Measurements from ENCODE around the gene AVPI1. TPM values are rescaled to one million over a fixed set of nuclear protein-coding genes. Genes with fewer than 3 reads are reported as not detected.
"Not testable (repeated sequence)": the region's sequence is repeated elsewhere in the genome, so short reads cannot be mapped to it uniquely, and the experiment has no call there.

The AVPI1 gene
- total RNA-seq, 2 donors from 2014 or later = 2.2 to 2.8 TPM

DNA sequence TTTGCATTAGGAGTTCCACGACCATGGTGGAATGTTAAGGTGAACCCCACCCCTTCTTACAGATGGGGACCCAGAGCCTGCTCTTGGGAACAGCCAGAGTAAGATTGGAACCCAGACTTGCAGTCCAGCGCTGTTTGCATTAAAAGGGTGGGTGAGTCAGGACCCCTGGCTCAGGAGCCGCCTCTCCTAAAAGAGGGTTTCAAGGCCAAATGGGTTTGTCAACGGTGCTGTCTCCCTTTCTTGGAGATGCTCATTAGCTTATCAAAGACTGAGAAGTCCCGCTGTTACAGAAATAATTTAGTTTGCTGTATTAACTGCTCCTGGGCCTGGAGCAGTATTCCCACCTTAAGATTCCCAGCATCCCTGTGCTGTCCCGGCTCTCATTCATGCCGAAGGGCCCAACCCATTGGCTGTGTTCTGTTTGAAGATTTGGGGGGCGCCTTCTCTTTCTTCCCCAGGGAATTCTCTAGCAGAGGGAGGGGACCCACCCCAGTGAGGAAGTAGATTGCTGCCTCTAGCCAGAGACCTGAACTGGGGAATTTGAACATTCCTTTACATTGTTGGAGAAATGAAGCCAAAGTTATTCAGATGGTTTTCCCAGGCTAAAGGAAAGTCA lies 28.3 kb upstream of the AVPI1 start:
- H3K27ac Mint-ChIP-seq = no peak overlapping the region
- H3K36me3 Mint-ChIP-seq = peaks cover 5 to 10% of the 10 kb centered on the region in 2 donors
- H3K9me3 Mint-ChIP-seq = no peaks in the 10 kb centered on the region
- ATAC-seq = no peak
- DNase-seq (ENCODE audit: low spot score in 2 of 2) = no peak

DNA sequence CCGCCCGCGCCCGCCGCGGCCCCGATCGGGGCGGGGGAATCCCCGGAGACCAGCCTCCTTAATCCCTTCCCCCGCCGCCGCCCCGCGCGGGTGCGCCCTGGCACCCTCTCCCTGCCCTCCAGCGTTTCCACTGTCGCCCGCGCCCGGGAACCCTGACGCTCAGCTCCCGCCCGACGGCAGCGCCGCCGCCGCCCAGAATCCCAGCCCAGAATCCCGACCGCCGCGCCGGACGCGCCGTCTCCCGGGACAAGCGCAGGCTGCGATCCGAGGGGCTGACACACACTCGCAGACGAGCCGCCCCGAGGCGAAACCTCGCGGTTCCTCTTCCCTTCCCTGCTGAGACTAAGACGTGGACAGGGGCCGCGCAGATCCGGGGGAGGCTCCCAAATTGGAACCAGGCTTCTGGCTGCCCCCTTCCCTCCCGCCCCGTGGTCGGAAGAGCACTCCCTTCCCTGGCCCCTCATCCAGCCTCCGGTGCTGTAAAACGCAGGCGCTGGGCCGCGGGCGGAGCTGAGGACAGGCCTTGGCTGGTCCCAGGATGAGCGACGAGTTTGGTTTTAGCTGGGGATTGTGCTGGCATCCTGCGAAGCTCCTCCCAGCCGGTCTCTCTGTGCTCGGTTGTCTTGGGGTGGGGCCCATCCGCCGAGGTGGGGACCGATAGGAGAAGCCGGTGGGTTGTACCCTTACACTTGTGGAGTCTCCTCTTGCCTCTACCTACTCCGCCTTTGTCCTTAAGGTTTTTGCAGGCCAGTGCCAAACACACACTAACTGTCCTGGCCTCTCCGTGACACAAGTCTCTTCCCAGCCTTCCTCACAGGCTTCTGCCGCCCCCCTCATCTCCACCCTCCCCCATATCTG lies 27.6 kb upstream of the AVPI1 start:
- peak in 1 of 2 donors; percentile 12 for DNase-seq (ENCODE audit: low spot score in 2 of 2)
- peak; percentile 41 to 47 for ATAC-seq
- H3K9me3 Mint-ChIP-seq = no peaks in the 10 kb centered on the region
- H3K36me3 Mint-ChIP-seq = peaks cover 5 to 10% of the 10 kb centered on the region in 2 donors
- peak overlapping the region in 1 of 2 donors; percentile 55 for H3K27ac Mint-ChIP-seq

DNA sequence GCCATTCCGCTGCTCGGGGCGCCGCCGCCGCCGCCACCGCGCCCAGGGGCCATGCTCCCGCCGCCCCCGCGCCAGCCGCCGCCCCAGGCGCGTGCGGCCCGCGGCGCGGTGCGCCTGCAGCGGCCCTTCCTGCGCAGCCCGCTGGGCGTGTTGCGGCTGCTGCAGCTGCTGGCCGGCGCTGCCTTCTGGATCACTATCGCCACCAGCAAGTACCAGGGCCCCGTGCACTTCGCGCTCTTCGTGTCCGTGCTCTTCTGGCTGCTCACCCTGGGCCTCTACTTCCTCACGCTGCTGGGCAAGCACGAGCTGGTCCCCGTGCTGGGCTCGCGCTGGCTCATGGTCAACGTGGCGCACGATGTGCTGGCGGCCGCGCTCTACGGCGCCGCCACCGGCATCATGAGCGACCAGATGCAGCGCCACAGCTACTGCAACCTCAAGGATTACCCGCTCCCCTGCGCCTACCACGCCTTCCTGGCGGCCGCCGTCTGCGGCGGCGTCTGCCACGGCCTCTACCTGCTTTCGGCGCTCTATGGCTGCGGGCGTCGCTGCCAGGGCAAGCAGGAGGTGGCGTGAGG lies 26.9 kb upstream of the AVPI1 start:
- Mint-ChIP-seq H3K36me3 (peaks cover 5 to 10% of the 10 kb centered on the region in 2 donors), H3K27ac (peak overlapping the region; percentile 55 to 72), H3K9me3 (no peaks in the 10 kb centered on the region)
- DNase-seq (ENCODE audit: low spot score in 2 of 2) = peak; percentile 43 to 72
- ATAC-seq = peak; percentile 82 to 83

DNA sequence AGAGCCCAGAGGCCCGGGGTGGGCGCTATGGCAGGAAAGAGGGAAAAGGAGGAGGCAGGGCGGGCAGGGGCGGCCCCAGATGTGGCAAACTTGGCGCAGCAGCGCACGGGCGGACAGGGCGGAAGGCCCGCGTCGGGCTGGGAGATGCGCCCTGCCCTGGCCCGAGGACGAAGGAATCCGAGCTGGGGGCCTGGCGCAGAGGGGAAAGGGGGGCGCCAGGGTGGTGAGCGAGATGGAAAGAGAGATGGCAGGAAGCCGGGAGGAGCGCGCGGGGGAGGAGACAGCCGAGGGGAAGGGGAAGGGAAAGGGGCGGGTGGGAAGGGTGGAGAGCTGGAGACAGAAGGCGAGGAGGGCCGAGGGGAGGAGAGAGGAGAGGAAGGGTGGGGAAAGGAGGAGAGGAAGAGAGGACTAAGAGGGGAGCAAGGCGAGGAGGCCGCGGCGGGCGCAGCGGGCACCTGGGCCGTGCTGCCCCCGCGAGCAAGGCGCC lies 26.3 kb upstream of the AVPI1 start, which contains the start of gene MARVELD1:
MARVELD1 (plus strand) TSS at position 392 of the 487 bp plus-strand sequence. CDS start 147 bp downstream, outside the sequence.
- ATAC-seq (peak in 1 of 2 donors; percentile 4), DNase-seq (ENCODE audit: low spot score in 2 of 2) (peak in 1 of 2 donors; percentile 29)
- Mint-ChIP-seq H3K27ac (peak within 1 kb of the TSS; percentile 57 to 72), H3K36me3 (peaks cover 5 to 10% of the 10 kb centered on the region in 2 donors), H3K9me3 (no peaks in the 10 kb centered on the region)

DNA sequence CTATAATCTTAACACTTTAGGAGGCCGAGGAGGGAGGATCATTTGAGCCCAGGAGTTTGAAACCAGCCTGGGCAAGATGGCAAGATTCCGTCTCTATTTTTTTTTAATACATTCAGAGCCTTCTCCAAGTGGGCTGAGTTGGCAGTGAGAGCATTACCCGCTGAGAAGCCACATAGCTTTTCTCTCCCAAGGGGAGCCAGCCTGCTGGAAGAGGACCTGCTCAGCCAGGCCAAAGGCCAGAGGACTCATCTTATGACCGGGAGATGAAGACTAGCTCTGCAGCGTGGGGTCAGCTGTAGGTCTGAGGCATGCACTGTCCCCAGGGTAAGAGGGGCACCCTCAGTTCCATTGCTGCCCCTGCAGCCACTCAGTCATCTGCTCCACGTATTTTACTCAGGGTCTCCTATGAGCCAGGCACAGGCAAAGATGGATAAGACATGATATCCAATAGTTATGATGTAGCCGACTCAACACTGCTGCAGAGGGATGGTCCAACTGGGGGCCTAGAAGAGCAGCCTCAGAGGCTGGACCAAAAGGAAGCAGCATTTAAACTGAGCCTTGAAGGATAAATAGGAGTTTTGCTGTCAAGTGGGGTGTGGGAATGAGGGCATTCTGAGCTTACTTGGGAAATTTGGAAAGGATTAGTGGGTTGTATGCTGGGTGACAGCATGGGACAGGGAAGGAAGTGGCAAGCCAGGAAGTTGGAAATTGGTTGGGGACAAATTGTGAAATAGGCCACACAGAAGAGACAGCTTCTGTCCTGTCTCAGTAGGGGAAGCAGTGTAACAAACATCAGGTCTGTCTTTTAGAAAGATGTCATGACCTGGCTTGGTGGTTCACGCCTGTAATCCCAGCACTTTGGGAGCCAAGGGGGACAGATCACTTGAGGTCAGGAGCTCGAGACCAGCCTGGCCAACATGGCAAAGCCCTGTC lies 24.9 kb upstream of the AVPI1 start:
- no peak overlapping the region for H3K27ac Mint-ChIP-seq
- H3K36me3 Mint-ChIP-seq = peaks cover 5 to 10% of the 10 kb centered on the region in 2 donors
- ATAC-seq (no peak), DNase-seq (ENCODE audit: low spot score in 2 of 2) (no peak)
- H3K9me3 Mint-ChIP-seq = no peaks in the 10 kb centered on the region

DNA sequence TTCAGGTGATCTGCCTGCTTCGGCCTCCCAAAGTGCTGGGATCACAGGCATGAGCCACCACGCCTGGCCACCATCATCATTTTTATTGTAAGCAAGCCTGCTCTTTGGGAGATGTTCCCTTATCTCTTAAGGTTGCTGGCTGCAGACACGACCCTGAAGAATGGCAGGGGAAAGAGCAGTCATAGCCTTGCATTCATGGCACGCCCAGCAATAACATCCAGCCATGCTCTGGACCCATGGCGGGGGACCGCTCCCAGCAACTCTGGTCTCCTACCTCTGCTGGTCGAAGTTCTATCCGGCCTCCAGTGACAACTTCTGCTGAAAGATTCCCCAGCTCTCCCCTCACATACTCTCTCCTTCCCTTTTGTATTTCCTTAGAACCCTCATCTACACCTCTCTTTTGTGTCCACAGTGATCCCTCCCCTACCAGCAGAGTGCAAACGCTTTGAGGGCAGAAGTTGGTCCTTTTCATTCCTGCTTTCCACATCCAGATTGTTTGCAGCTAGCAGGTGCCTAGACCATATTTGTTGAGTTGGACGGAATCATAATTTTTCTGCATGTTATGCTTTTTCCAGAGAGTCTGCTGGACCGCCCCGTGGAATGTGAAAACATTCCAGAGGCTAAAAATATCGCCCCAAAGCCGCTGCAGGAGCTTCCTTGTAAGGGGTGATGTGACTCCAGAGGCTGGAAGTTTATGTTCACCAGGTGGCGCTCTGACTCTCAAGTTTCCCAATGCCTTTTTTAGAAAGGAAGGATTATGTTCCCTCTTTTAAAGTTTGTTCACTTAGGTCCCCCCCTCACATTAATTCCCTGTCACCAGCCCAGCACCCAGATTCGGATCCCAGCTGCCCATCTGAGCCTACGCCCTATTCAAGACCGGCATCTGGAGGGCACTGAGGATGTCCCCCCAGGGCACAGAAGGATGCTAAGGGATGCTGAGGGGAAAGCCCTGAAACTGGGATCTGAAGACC lies 22.2 kb upstream of the AVPI1 start:
- no peak overlapping the region for H3K27ac Mint-ChIP-seq
- peaks cover 5 to 10% of the 10 kb centered on the region in 2 donors for H3K36me3 Mint-ChIP-seq
- ATAC-seq (no peak), DNase-seq (ENCODE audit: low spot score in 2 of 2) (peak in 1 of 2 donors; percentile 49)
- no peaks in the 10 kb centered on the region for H3K9me3 Mint-ChIP-seq

DNA sequence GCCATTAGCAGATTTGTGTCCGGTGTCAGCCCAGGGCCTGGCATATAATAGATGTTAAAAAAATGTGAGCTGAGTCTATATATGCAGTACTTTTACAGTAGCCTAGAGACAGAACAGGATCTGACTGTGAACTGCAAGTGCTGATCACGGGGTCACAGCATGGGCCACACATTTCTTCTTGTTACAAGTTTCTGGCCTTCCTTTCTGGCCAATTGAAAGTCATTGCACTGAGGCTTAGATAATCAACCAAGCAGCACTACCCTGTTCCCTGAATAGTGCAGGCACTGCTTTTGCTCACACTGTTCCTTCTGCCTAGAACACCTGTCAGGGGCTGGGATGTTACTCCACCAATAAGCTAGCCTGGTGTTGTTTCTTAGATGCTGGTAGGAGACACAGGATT lies 21.1 kb upstream of the AVPI1 start:
- no peaks in the 10 kb centered on the region for H3K9me3 Mint-ChIP-seq
- ATAC-seq (no peak), DNase-seq (ENCODE audit: low spot score in 2 of 2) (no peak)
- peaks cover 0 to 5% of the 10 kb centered on the region in 2 donors for H3K36me3 Mint-ChIP-seq
- no peak overlapping the region for H3K27ac Mint-ChIP-seq

DNA sequence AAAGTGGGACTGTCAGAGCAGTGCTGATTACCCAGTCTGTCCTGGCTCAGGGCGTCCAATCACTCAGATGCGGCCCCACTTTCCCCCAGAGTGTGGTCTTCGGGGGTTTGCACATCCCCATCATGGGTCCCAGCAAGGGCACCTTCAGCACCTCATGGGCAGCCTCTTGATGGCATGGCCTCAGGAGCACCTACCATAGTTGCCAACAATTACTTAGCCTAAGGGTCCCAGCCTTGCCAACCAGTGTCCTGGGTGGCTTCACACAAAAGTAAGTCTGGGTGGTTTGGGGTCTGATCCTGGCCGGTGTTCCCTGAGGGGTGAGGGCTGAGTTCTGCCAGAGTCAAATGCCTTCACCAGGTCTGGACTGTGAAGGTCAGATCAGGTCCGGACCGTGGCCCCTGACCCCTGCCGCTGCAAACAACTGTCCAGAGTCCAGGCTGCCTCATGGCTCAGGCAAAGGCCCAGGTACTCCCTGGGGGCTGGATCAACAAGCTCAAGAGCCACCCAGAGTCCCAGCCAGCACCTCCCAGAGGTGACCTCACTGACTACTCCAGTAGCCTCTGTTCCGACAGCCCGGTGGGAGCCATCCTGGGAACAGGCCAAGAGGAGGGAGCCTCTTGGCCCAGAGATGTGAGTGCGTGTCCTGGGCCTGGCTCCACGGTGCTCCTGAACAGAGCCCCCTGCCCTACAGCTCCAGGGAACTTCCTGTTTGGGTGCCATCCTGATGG lies 20.3 kb upstream of the AVPI1 start:
- Mint-ChIP-seq H3K9me3 (no peaks in the 10 kb centered on the region), H3K36me3 (no peaks in the 10 kb centered on the region), H3K27ac (no peak overlapping the region)
- DNase-seq (ENCODE audit: low spot score in 2 of 2) (no peak), ATAC-seq (no peak)

DNA sequence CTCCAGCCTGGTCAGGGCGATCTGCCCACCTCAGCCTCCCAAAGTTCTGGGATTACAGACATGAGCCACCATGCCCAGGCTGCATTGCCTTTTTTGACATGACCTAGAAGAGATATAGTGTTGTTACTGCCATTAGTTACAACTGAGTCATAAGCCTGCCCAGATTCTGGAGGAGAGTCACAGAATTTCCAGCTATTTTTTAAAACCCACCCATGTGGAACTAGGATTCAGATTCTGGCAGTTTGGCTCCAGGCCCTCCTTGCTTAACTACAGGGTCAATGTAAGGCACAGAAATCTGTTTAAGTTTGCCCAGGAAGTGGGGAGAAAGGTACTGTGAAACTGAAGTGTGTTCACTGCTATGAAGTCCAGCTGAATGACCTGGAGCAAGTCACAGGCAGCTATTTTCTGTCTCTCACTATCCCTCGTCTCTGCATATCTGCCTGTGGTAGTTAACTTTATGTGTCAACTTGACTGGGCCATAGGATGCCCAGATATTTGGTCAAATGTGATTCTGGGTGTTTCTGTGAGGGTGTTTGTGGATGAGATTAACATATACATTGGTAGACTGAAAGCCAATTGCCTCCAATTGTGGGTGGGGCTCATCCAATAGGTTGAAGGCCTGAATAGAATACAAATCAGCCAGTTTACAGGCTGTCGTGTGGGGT lies 18.1 kb upstream of the AVPI1 start:
- no peaks in the 10 kb centered on the region for H3K36me3 Mint-ChIP-seq
- ATAC-seq = no peak
- H3K9me3 Mint-ChIP-seq = no peaks in the 10 kb centered on the region
- DNase-seq (ENCODE audit: low spot score in 2 of 2) = no peak
- H3K27ac Mint-ChIP-seq = no peak overlapping the region

DNA sequence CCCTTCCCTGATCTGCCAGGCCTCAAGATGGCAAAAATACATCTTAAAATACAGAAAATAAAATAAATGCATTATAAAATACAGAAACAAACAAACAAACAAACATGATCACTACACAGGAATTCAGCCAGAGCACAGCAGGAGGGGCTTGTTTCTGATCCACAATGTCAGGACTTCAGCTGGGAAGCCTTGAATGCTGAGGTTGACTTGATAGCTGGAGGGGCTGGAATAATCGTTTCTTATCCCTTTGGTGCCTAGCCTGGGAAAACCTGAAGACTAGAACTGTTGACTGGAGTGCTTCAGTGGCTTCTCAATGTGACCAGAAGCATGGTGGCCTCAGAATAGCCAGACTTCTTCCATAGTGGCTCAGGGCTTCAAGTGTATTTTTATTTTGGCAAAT lies 17.3 kb upstream of the AVPI1 start:
- ATAC-seq (no peak), DNase-seq (ENCODE audit: low spot score in 2 of 2) (no peak)
- Mint-ChIP-seq H3K36me3 (no peaks in the 10 kb centered on the region), H3K9me3 (no peaks in the 10 kb centered on the region), H3K27ac (peak overlapping the region in 1 of 2 donors; percentile 26)

DNA sequence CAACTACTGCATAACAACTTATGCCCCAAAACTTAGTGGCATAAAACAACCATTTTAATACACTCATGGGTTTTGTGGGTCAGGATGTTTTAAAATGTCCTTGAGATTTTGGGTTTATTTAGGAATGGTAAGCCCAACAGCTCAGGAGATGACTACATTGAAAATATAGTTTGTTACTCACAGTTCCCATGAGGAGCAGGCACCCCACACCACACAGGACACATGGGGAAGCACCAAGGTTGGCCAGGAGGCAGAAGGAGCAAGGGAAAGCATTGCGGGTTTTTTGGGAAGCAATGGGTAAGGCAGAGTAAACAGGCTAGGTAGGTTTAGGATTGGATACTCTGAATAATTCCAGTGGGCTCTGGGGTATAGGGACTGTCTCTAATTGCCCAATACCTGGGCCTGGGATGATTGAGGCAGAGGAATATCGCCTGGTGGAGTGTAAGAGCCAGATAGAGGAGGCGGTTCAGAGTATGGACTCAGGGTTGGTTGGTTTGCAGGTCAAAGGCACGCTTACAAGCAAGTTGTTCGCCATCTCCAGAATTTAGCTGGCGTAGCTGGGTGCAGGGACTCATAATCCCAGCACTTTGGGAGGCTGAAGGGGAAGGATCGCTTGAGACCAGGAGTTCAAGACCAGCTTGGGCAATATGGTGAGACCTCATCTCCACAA lies 16.5 kb upstream of the AVPI1 start:
- ATAC-seq (no peak), DNase-seq (ENCODE audit: low spot score in 2 of 2) (no peak)
- Mint-ChIP-seq H3K9me3 (no peaks in the 10 kb centered on the region), H3K36me3 (no peaks in the 10 kb centered on the region), H3K27ac (peak overlapping the region in 1 of 2 donors; percentile 26)

DNA sequence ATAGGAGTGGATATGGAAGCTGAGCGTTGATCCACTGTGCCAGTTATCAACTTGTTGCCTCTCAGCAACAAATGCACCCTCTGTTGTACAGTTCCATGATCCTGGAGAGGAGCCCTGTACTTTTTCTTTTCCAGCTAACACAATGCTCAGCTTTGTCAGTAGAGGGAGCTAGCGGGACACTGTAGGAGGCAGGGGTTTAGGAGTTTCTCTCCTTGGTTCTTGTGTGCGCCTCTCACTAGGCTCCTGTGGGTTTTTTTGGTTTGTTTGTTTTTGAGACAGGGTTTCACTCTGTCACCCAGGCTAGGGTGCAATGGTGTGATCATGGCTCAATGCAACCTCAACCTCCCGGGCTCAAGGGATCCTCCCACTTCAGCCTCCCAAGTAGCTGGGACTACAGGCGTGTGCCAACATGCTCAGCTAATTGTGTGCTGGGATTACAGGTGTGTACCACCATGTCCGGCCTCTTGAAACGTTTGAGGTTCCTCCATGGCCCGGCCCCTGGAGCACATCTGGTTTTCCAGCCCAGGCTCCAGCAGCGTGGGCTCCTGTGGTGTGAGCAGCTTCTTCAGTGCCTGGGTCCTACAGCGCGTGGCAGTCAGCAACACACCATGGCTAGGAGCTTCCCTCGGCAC lies 14.5 kb upstream of the AVPI1 start:
- no peaks in the 10 kb centered on the region for H3K36me3 Mint-ChIP-seq
- DNase-seq (ENCODE audit: low spot score in 2 of 2) (peak in 1 of 2 donors; percentile 63), ATAC-seq (peak; percentile 94 to 97)
- H3K9me3 Mint-ChIP-seq = no peaks in the 10 kb centered on the region
- H3K27ac Mint-ChIP-seq = no peak overlapping the region

DNA sequence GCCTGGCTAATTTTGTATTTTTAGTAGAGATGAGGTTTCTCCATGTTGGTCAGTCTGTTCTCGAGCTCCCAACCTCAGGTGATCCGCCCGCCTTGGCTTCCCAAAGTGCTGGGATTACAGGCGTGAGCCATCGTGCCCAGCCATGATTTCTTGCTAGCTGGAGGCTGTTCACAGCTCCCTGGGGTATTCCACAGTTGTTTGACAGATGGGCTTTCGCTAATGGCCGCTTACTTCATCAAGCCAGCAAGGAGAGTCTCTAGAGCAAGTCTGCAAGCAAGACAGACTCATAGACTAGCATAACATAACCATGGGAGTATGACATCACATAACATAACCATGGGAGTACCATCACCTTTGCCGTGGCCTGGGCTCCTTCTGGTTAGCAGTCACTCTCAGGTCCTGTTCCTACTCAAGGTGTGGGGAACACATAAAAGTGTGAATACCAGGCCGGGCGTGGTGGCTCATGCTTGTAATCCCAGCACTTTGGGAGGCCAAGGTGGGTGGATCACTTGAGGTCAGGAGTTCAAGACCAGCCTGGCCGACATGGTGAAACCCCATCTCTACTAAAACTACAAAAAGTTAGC lies 11.1 kb upstream of the AVPI1 start:
- not testable (repeated sequence) for H3K27ac Mint-ChIP-seq; ATAC-seq; H3K36me3 Mint-ChIP-seq; H3K9me3 Mint-ChIP-seq; DNase-seq (ENCODE audit: low spot score in 2 of 2)

Data from activated naive CD4-positive, alpha-beta T cell treated with anti-CD3 and anti-CD28 coated beads, Interleukin-2, amount 50 U/mL, for 72 hours (primary cell).